Subcutaneous adipose tissue (tissue), 4 donors: ENCODE data around the gene WNT2B. TPM values are rescaled to one million over a fixed set of nuclear protein-coding genes. Genes with fewer than 3 reads are reported as not detected.

Experiments used
- total RNA-seq, 4 donors: library from RNA; depleted of rRNA; stranded (reverse); fragments of >200 nt; gene quantifications; one replicate each; pipeline ENCODE4 v1.1.0, GENCODE V29; 2016
- TF ChIP-seq, protein P1 (sequence below): fragments of 450-650 bp; IDR thresholded peaks from one replicate; pipeline ENCODE4 v1.5.1; 2016; ENCODE audit warnings: low read depth, mild to moderate bottlenecking, control low read depth, antibody characterized with exemption, moderate library complexity

Gene WNT2B
- total RNA-seq, 4 donors from 2014 or later: 3.6 to 7.5 (median 6.0) TPM

DNA sequence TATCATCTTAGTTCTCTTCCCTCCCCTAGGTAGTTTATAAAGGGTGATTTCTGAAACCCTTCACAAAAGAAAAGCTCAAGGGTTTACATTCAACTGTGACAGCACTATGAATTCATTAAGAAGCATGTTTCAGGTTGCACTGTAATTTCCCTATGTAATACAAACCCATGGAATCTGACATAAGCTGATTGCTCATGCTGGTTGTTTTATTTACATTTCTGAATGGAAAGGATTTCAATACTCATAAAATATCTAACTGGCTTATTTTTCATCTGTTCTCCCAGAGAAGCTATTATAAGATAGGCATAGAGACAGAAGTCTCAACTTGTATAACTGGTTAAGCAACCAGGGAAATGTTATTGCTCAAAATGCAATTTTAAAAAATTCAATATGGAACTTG lies 20.5 kb downstream of the WNT2B start:
- TF ChIP-seq, protein P1, sequence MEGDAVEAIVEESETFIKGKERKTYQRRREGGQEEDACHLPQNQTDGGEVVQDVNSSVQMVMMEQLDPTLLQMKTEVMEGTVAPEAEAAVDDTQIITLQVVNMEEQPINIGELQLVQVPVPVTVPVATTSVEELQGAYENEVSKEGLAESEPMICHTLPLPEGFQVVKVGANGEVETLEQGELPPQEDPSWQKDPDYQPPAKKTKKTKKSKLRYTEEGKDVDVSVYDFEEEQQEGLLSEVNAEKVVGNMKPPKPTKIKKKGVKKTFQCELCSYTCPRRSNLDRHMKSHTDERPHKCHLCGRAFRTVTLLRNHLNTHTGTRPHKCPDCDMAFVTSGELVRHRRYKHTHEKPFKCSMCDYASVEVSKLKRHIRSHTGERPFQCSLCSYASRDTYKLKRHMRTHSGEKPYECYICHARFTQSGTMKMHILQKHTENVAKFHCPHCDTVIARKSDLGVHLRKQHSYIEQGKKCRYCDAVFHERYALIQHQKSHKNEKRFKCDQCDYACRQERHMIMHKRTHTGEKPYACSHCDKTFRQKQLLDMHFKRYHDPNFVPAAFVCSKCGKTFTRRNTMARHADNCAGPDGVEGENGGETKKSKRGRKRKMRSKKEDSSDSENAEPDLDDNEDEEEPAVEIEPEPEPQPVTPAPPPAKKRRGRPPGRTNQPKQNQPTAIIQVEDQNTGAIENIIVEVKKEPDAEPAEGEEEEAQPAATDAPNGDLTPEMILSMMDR: no peak

DNA sequence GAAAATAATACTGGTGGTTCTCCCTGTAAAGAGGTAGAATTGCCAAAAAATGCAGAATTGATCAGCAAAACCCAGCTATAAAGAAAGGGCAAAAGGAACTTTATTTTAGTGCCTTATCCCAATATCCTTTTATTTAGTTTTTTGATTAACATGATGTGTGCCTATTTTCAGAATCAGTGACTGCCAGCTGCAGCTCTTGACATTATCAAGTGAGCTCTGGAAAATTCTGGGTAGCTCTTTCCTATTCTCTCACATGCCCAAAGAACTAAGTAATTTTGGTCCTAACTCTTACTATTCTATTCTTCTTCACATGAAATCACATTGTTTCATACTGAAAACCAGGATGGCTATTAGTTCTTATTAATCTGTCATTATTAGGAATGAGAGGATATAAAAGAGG lies 22.1 kb downstream of the WNT2B start:
- TF ChIP-seq, protein P1: no peak

- TF ChIP-seq, protein P1: no peak
Observed at GRCh38 chr1:112532064-112532463, 23.3 kb downstream of the WNT2B start.

DNA sequence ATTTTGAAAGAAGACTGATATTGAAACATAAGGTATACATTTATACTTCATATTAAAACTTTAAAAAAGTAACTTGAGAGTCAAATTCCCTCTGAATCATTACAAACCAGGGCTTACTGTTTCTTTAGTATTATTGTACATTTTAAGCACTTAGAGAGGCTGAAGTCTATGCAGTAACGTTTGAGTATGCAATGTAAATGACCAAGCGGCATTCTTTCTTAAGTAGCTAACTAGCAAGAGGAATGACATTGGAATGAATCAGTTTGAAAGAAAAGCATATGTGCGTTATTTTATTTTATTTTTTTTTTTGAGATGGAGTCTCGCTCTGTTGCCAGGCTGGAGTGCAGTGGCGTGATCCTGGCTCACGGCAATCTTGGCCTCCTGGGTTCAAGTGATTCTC lies 24.3 kb downstream of the WNT2B start:
- TF ChIP-seq, protein P1: no peak

- TF ChIP-seq, protein P1: no peak
Observed at GRCh38 chr1:112536561-112536960, 27.8 kb downstream of the WNT2B start.

DNA sequence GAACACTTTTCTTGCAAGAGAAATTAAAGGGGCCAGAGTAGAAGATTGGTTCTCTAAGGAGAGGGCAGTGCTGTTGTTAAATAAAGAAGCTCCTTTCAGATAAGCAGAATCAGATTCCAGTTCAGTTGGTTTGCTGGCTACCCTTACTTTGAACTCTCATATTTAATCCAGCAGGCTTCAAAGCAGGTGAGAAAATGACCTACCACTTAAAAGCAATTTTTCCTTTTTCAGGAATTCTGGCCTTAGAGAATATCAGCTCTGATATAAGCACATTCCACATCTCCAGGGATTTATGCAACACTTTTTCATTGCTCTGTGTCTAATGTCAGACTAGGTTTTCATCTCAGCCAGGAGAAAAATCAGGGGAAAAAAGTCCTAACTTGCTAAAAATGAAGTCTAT lies 28.7 kb downstream of the WNT2B start:
- TF ChIP-seq, protein P1: no peak

- TF ChIP-seq, protein P1: no peak
Observed at GRCh38 chr1:112538883-112539282, 30.1 kb downstream of the WNT2B start.
